GM18505 (cell line): ENCODE measurements around the gene LRP2BP.
"Not testable (repeated sequence)": the region's sequence is repeated elsewhere in the genome, so short reads cannot be mapped to it uniquely, and the experiment has no call there.

Experiments
- ATAC-seq: cut with Tn5 transposase; IDR thresholded peaks from one replicate; pipeline ENCODE4 v1.9.1; 2021; ENCODE audit not compliant: unreplicated experiment
- POLR2A ChIP-seq: IDR thresholded peaks from 4 replicates; pipeline ENCODE4 v1.6.1; 2011; ENCODE audit warnings: borderline replicate concordance; ENCODE audit not compliant: insufficient read depth, insufficient read length; ENCODE audit errors: extremely low read depth

Gene LRP2BP

DNA sequence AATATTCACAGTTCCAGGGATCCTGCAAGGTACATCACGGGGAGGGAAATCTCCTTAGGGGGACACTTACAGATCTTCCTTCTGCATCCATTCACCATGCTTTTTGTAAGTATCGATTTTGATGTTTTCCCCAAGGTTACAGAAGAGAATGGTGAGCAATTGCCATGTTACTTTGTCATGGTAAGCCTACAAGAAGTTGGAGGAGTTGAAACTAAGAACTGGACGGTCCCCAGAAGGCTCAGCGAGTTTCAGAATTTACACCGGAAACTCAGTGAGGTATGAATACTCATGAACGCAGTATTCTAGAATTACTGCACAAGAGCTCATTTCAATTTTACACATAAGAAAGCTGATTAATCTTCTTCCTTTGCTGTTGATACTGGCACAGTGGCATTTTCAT, 53.9 kb downstream of the LRP2BP start:
- ATAC-seq, result peak; percentile 39
- TF ChIP-seq POLR2A, result no peak

- no peak for ATAC-seq
- TF ChIP-seq POLR2A, result no peak
Measured at GRCh38 chr4:185341377-185341776, 54.3 kb downstream of the LRP2BP start.

DNA sequence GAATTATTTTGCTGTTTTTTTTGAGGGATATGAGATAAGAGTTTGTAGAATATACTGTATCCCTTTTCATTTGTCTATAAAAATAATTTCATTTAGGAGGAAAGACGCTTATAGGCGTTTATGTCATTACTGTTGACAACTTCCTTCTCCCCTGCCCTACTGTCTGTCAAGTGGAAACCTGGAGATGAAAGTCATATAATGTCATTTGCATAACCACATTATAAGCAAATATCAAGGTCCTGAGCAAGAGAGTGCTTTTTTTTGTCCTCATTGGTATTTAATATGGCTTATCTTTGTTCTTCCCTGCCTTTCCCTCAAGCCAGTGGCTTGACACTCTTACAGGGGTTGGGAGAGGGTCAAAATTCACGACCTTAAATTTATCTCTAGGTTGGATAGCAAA, 55.8 kb downstream of the LRP2BP start:
- ATAC-seq, result no peak

DNA sequence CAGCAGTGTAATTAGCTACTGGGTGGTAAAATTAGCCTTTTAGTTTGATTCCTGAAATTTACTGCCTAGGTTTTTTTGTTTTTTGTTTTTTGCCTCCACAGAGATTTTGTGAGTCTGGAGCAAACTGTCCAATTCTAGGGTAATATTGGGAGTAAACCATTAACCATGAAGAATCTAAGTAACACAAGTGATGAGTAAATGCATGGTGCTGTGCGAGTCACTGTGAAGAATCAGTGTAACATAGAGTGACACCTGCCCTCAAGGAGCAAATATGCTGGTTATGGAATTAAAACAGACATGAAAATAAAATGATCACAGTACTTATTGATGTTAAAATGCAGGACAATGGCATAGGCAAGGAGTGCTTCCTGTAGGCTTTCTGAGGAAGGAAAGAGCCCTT, 60.1 kb downstream of the LRP2BP start:
- no peak for TF ChIP-seq POLR2A
- no peak for ATAC-seq

More for the DNA sequence above, 55.8 kb downstream of the LRP2BP start:
- no peak for TF ChIP-seq POLR2A

DNA sequence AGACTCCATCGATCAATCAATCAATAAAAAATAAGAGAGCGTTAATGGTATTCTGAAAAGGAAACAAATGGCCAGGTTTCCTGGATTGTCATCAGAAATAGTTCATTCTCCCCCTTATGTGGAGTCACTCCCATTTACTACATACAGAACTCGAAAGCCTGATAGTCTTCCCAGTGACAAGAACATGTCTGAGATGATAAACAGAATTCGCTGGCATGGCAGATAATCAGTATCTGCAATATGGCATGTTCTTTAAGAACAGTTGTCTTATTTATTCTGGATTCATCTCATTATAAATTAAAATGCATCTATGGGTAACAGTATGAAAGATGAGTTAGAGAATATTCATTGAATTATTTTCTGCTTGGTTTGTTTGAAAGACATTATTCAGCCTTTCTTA, 61.4 kb downstream of the LRP2BP start:
- no peak for ATAC-seq
- TF ChIP-seq POLR2A, result no peak

DNA sequence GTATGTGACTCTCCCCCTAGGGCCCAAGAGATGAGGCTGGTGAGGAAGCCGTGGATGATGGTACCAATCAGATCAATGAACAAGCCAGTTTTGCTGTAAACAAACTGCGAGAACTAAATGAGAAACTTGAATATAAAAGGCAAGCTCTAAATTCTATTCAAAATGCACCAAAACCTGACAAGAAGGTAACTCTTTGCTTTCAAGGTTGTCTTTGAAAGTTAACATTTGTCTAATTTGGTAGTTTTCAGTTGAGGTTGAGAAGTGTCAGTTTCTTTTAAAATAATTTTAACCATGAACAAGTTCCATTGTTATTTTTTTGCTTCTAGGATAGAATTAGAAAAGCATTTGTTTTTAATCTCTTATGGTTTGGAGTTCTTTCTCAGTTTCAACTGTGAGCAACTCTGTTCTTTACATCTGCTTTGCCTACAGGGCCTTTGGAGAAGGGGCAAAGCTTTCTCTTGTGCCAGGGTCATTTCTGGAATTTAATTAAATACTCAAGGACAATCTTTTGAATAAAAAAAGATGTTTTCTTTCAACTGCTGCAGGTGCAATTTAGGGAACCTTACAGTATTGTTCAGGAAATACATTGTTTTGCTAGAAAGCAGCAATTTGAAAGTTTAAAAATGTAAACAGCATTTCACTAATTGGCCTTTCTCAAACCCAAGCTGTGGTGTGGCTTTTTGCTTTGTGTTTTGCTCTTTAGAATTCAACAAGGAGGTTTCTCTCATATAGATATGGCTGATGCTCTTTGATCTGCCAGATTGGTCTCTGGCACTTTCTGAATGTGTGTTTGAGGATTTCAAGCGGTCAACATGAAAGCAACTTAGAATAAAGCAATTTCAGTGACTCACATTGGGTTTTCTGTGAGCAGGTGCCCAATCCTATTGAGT, 62.9 kb downstream of the LRP2BP start:
- TF ChIP-seq POLR2A, result no peak
- peak; percentile 73 for ATAC-seq

GRCh38 chr4:185329879-185330510, 65.7 kb downstream of the LRP2BP start:
- not testable (repeated sequence) for ATAC-seq

DNA sequence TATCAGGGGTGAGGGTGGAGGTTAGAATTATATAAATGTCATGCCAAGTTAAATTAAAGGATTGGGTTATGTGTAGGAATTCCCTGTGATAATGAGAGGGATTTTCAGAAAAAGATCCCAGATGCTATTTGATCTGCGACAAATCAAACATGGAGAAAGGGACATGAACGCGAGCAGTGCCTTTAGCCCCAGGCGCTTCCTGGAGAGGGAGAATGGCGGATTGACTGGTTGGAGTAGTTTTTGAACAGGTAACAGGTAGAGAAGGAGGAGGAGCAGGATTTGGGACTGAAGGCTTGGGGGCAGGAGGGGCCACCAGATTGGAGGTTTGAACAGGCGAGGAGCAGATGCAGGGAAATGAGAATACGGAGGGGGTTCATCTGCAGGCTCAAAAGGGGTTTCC, 67.1 kb downstream of the LRP2BP start:
- no peak for ATAC-seq
- no peak for TF ChIP-seq POLR2A

GRCh38 chr4:185325721-185326120, 70.0 kb downstream of the LRP2BP start:
- not testable (repeated sequence) for ATAC-seq

DNA sequence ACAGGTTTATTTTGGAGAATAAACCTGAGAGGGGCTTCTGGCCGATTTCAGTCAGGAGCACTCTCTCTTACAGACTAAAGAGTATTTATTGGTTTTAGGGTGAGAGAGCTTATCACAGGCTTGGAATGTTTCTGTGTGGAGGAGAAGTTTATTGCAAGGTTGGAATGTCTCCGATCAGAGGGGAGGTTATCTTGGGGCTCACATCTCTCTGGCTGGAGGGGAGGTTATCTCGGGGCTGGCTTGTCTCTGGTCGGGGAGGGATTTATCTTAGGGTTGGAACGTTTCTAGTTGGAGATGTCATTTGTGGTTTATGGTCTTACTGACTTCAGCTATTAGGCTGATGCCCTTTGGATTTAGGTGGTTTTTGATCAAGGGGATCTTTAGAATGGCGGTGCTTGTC, 71.4 kb downstream of the LRP2BP start:
- ATAC-seq, result not testable (repeated sequence)

GRCh38 chr4:185323606-185324005, 72.1 kb downstream of the LRP2BP start:
- ATAC-seq, result no peak
- TF ChIP-seq POLR2A, result no peak

- no peak for ATAC-seq
- TF ChIP-seq POLR2A, result no peak
Measured at GRCh38 chr4:185322803-185323202, 72.9 kb downstream of the LRP2BP start.

DNA sequence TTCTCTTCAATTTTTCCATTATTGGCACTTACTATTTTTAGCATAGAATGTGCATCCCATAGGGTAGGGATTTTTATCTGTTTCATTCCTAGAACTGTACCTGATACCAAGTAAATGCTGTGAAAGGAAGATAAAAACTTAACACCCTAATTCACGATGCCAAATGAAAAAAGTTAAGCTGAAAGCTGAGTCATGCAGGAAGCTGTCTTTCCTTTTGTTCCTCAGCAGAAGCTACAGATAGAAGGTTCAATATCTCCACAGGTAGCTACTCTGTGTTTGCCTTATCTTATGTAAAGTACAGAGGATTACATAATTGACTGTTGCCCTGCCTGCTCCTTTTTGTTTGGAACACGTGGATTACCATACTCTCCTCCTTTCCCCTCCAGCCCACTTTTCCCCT, 77.0 kb downstream of the LRP2BP start:
- no peak for ATAC-seq
- no peak for TF ChIP-seq POLR2A

DNA sequence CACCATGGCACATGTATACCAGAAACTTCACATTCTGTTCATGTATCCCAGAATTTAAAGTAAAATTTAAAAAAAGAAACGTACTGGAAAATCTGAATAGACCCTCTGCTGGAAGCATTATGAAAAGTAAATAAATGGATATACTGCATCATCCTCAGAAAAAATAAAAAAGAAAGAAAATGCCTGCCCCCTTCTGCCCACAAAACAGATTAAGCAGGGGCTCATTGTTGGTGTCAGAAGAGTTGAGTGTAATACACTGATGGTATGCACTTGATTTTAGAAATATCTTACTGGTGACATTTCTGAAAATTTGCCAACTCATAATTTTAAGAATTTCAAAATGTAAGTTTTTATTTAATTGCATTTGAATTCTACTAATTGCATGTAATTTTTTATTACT, 77.8 kb downstream of the LRP2BP start:
- ATAC-seq, result no peak
- TF ChIP-seq POLR2A, result no peak

GRCh38 chr4:185317462-185317861, 78.3 kb downstream of the LRP2BP start:
- ATAC-seq, result not testable (repeated sequence)
